HG02870 (cell line): Measurements from ENCODE around the gene SRBD1.

Experiments used
- ATAC-seq: cut with Tn5 transposase; IDR thresholded peaks from one replicate; pipeline ENCODE4 v1.9.1; 2021; ENCODE audit warnings: mild to moderate bottlenecking, moderate library complexity; ENCODE audit not compliant: unreplicated experiment

SRBD1 gene

GRCh38 chr2:45382744-45383143 is 228.3 kb downstream of the SRBD1 start:
- no peak for ATAC-seq

- ATAC-seq = no peak
Measured at GRCh38 chr2:45380131-45380836, 230.8 kb downstream of the SRBD1 start.

DNA sequence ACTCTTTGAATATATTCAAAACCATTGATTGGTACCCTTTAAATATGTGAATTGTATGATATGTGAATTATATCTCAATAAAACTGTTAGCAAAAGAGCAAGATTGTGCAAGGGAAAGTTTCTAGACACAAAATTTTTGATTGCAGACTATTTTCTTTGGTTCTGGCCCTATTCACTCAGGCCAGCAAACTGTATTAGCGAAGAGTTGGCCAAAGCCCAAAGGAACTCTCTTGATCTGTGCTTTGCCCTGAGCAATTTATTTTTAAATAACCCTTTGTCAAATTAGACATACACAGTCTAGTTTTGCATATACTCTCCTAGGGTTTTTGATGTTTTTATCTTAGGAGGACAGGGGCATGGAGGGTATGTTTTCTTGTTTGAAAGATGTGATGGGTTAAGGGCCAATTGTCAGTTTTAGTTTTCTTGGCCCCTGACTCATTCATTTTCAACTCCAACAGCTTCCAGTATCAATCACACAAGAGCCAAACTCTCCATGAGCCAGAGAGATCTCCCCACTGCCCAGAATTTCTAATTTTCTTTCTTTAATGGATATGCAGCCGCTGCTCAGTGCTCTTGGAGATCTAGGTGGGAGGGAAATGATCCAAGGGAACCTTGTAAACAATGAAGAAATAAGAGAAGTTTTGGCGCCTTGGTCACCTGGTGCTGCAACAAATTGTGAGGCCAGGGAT is 231.5 kb downstream of the SRBD1 start:
- ATAC-seq = no peak

DNA sequence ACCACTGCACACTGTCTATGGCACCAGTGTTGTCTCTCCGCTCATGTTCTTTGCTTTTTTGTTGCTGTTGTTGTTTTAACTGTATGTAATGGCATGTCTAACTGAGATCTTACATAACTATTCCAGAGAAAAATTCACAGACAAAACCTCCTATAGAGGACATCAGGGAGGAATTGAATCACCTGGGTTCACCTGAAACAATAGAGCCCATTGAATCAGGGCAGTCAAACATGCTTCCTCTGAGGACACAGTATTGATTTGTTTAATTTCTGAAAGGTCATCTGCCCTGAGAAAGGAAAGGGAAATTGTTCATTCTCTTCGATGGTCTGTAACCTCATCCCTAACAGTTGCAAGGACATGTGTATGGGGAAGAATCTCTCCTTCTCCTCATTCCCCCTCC is 237.5 kb downstream of the SRBD1 start:
- no peak for ATAC-seq

GRCh38 chr2:45370369-45370768 is 240.7 kb downstream of the SRBD1 start:
- no peak for ATAC-seq

DNA sequence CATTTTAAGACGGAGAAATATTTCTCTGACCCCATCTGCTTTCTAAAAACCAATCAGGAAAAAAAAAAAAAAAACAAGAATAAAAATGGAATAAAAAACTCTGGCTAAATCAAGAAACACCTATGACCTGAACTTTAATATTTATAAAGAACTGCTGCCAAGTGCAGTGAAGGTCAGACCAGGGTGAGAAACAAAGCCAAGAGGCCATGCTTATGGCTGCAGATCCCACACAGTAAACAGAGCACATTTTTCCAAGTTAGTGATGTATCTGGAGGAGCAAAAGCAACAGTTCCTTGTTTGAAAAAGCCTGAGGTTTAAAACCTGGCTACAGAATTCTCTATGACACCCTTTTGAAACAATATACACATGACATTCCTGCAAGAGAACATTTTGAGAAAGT is 242.3 kb downstream of the SRBD1 start:
- no peak for ATAC-seq

- no peak for ATAC-seq
Measured at GRCh38 chr2:45361666-45362065, 249.4 kb downstream of the SRBD1 start.

GRCh38 chr2:45354776-45355175 is 256.3 kb downstream of the SRBD1 start:
- no peak for ATAC-seq

DNA sequence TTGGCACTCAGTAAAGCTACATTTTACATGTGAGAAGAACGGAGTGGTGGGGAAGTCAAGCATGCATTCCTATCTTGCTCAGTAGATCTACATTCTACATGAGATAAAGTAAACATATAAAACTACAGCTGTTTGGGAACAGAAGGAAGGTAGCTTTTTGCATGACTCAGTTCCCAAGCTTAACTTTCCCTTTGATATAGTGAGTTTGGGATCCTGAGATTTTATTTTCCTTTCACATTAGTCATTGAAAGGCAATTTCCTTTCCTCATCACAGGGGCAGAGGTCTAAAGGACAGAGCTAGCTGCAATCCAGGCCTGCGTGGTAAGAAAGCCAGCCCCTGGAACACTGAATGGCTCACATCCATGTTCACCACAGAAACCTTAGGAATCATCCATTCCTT is 257.2 kb downstream of the SRBD1 start:
- ATAC-seq = no peak

DNA sequence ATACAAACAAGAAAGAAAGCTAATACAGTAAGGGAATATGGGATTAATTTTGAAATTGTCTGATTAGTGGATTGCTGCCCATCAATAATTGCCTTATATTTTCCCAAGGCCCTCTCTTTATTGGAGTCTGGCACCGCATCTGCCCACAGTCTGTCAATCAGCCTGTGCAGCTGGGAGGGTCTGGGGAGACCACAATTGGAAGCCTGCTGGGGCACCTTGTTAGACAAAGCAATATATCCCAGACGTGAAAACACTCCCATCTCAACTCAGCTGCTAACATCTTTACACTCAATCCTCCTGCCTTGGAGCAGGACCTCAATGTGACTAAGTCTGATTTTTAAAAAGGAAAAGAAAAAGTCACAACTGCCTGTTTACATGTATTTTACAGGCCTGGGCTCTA is 258.6 kb downstream of the SRBD1 start:
- no peak for ATAC-seq

- no peak for ATAC-seq
Measured at GRCh38 chr2:45345331-45346234, 265.5 kb downstream of the SRBD1 start.

GRCh38 chr2:45344502-45344901 is 266.6 kb downstream of the SRBD1 start:
- no peak for ATAC-seq

DNA sequence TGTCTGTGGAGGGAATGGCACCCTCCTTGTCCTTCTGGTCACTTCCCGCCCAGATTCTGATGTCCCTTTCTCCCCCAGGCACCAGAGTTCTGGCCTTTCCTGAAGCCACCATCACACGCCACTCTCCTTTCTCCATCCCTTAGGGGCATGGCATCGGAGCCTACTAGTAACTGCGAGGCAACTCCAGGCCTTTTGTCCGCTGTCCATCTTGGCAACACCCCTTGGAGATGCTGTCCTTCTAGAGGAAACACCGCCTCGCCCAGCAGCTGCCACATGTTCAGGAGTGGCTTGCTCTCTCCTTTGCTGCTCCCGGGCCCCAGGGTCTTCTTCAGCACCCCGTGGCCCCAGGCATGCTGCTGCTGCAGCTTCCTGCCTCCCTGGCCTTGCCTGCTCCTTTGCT is 267.0 kb downstream of the SRBD1 start:
- no peak for ATAC-seq

DNA sequence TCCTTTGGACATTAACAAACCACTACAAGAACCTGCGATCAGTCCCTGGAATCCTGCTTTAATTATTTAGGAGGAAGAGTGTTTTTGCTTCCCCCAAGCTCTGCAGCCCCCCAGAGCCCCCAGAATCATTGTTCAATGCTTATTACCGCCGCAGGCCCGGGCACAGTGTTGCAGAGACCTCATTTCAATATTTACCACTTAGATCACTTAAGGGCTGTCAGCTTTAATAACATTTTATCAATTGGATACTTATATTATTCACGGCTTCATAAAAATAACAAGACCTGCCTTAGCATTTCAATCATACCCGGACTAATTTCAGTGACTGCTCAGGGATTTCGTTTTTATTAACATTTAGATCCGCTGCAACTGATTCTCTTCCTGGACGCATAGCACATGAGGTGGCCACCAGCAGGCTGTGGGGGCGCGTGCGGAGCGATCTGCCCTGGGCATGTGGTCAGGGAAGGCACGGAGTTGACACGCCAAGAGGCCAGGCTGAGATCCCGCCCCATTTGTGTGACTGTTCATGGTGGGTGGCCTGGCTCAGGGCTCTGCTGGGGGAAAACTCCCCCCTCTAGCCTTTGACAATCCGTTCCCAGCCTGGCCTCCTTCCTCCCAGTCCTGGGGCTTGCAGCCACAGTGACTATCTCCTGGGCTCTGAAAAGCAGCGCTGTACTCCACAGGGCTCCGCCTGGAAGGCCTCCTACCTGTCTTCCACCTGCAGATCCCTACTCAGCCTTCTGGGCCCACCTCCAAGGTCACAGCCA is 267.6 kb downstream of the SRBD1 start:
- ATAC-seq = no peak

DNA sequence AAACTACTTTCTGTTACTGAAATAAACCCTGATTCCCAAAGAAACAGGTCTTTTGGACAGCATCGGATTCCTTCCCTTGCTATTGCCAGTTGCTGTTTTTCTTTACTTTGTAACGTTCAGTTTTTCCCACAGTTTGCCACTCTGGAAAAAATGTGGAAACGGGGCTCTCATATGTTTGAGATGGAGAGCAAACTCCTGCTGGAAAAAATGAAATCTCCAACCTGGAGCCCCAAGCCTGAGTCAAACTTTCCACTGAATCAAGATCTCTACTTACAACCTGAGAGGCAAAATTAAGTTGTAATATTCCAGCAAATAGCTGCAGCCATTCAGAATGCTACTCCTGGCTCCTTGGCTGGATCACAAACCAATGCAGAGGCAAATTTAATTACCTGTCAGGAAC is 270.7 kb downstream of the SRBD1 start:
- no peak for ATAC-seq

GRCh38 chr2:45339253-45339652 is 271.8 kb downstream of the SRBD1 start:
- no peak for ATAC-seq
